ENCODE data around the gene CD151. TPM values are rescaled to one million over a fixed set of nuclear protein-coding genes. Genes with fewer than 3 reads are reported as not detected.

CD151 gene
- total RNA-seq, 4 donors from 2014 or later = 277 to 794 (median 465) TPM

GRCh38 chr11:813456-814096 lies 19.2 kb upstream of the CD151 start:
- no peak overlapping the region for H3K27ac ChIP-seq
- no peaks in the 10 kb centered on the region for H3K9me3 ChIP-seq
- no peak overlapping the region for H3K4me3 ChIP-seq
- H3K36me3 ChIP-seq = peaks cover 0 to 37% of the 10 kb centered on the region in 2 donors
- 79% methylated on average over 2 of the region's 9 CpGs; no CpG with 5 or more reads in 1 of the 2 donors for WGBS, 2 donors (ENCODE audit: low coverage in 1 of 2)
- no peaks in the 10 kb centered on the region for H3K27me3 ChIP-seq
- no peak for ATAC-seq
- TF ChIP-seq CTCF (IDR thresholded peaks at IDR 0.05) (no peak), POLR2AphosphoS5 (IDR thresholded peaks at IDR 0.05) (no peak), EP300 (IDR thresholded peaks at IDR 0.05) (no peak), POLR2A (IDR thresholded peaks at IDR 0.05) (no peak)
- H3K4me1 ChIP-seq = peaks cover 0 to 34% (median 17%) of the 10 kb centered on the region in 3 donors

- ATAC-seq = no peak
- 79 to 88% methylated on average over 1 to 3 of the region's 11 CpGs for WGBS, 2 donors (ENCODE audit: low coverage in 1 of 2)
- Histone ChIP-seq H3K4me3 (no peak overlapping the region), H3K36me3 (peaks cover 0 to 37% of the 10 kb centered on the region in 2 donors), H3K4me1 (peaks cover 0 to 35% (median 17%) of the 10 kb centered on the region in 3 donors), H3K9me3 (no peaks in the 10 kb centered on the region), H3K27ac (no peak overlapping the region), H3K27me3 (no peaks in the 10 kb centered on the region)
- no peak for TF ChIP-seq POLR2AphosphoS5 (IDR thresholded peaks at IDR 0.05)
- no peak for TF ChIP-seq EP300 (IDR thresholded peaks at IDR 0.05)
- no peak for TF ChIP-seq POLR2A (IDR thresholded peaks at IDR 0.05)
- no peak for TF ChIP-seq CTCF (IDR thresholded peaks at IDR 0.05)
These were observed 16.9 kb upstream of the CD151 start for GRCh38 chr11:815675-816432.

- Histone ChIP-seq H3K27me3 (no peaks in the 10 kb centered on the region), H3K4me3 (no peak overlapping the region), H3K27ac (no peak overlapping the region), H3K4me1 (peaks cover 0 to 35% (median 17%) of the 10 kb centered on the region in 3 donors), H3K9me3 (no peaks in the 10 kb centered on the region), H3K36me3 (peaks cover 0 to 34% of the 10 kb centered on the region in 2 donors)
- 68 to 81% methylated on average over 8 to 10 of the region's 11 CpGs for whole genome bisulfite sequencing, 2 donors (ENCODE audit: low coverage in 1 of 2)
- ATAC-seq = no peak
- no peak for TF ChIP-seq POLR2A (IDR thresholded peaks at IDR 0.05)
These were observed 16.3 kb upstream of the CD151 start for GRCh38 chr11:816433-816779.

- H3K4me1 ChIP-seq = peaks cover 0 to 35% (median 18%) of the 10 kb centered on the region in 3 donors
- peak within 1 kb of the TSS; percentile 75 to 100 (median 94) for H3K27ac ChIP-seq
- H3K36me3 ChIP-seq = peaks cover 0 to 34% of the 10 kb centered on the region in 2 donors
- H3K9me3 ChIP-seq = no peaks in the 10 kb centered on the region
- H3K4me3 ChIP-seq = peak within 1 kb of the TSS; percentile 63 to 99
- TF ChIP-seq POLR2A (IDR thresholded peaks at IDR 0.05) (no peak), POLR2AphosphoS5 (IDR thresholded peaks at IDR 0.05) (peak; percentile 18)
- H3K27me3 ChIP-seq = no peaks in the 10 kb centered on the region
- WGBS, 2 donors (ENCODE audit: low coverage in 1 of 2) = no CpG with 5 or more reads among the region's 20 CpGs
- peak; percentile 26 for ATAC-seq
These were observed 14.2 kb upstream of the CD151 start, which contains the start of gene PNPLA2 for GRCh38 chr11:818396-819128. TSS of gene PNPLA2 (plus strand) at chr11:818914. CDS start at chr11:819719, 805 bp downstream.

- peaks cover 6% of the 10 kb centered on the region for H3K27me3 ChIP-seq
- peak in 3 of 4 experiments; percentile 15 to 54 (median 46) for TF ChIP-seq CTCF (IDR thresholded peaks at IDR 0.05)
- peak; percentile 86 for TF ChIP-seq POLR2AphosphoS5 (IDR thresholded peaks at IDR 0.05)
- no peak for TF ChIP-seq EP300 (IDR thresholded peaks at IDR 0.05)
- peak; percentile 96 for TF ChIP-seq POLR2A (IDR thresholded peaks at IDR 0.05)
- H3K36me3 ChIP-seq = peaks cover 0 to 35% of the 10 kb centered on the region in 2 donors
- WGBS, 2 donors (ENCODE audit: low coverage in 1 of 2) = no CpG with 5 or more reads among the region's 96 CpGs
- H3K9me3 ChIP-seq = no peaks in the 10 kb centered on the region
- peak overlapping the region; percentile 63 to 99 for H3K4me3 ChIP-seq
- H3K27ac ChIP-seq = peak overlapping the region; percentile 75 to 100 (median 94)
- H3K4me1 ChIP-seq = peaks cover 0 to 35% (median 18%) of the 10 kb centered on the region in 3 donors
- ATAC-seq = peak; percentile 86
These were observed 13.4 kb upstream of the CD151 start for GRCh38 chr11:819129-819931.

All from gastroesophageal sphincter (tissue), 4 donors.